ENCODE results near the gene DLGAP5. TPM values are rescaled to one million over a fixed set of nuclear protein-coding genes. Genes with fewer than 3 reads are reported as not detected.

Gene DLGAP5
- total RNA-seq, 1 experiment from 2014 or later = 118 TPM

DNA sequence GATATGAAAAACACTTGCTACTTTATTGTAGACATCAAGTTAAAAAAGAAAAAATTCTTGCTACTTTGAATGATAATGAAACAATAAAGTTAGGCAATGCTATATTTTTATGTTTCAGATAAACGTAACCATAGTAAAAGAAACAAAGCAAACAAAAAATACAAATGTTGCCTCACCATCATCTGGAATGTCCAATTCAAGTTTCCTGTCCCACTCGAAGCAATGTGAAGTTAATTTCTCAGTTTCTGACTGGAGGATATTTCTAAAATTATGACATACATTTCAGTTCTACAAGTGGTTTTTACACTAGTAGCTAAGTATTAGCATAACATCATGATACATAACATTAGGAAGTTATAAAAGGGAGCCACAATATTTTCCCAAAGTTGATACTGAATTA is 20.9 kb downstream of the DLGAP5 start:
- H3K27me3 ChIP-seq (ENCODE audit: insufficient read depth, low read length) = no peaks in the 10 kb centered on the region
- H3K79me1 ChIP-seq (ENCODE audit: insufficient read depth, low read depth, low read length, poor library complexity, severe bottlenecking) = no peaks in the 10 kb centered on the region
- H3K18ac ChIP-seq (ENCODE audit: insufficient read length, low read depth, low read length) = no peak overlapping the region
- H4K5ac ChIP-seq (ENCODE audit: insufficient read length, low read depth, low read length) = no peak overlapping the region
- Mint-ChIP-seq H3K27ac (no peak overlapping the region), H3K4me3 (no peak overlapping the region), H3K4me1 (no peaks in the 10 kb centered on the region), H3K9me3 (no peaks in the 10 kb centered on the region), H3K36me3 (ENCODE audit: insufficient read depth in 1 of 3, low read depth in 3 of 3) (peaks cover 32 to 74% (median 71%) of the 10 kb centered on the region in 3 experiments; a peak in 6 of 7 replicates), H3K27me3 (ENCODE audit: low read depth) (no peaks in the 10 kb centered on the region)
- no peaks in the 10 kb centered on the region for H3K79me2 ChIP-seq (ENCODE audit: insufficient read depth, low read length)
- H2BK15ac ChIP-seq (ENCODE audit: low read depth, low read length) = no peak overlapping the region
- no peak overlapping the region for H3K4me2 ChIP-seq (ENCODE audit: insufficient read depth, insufficient read length, low read length)
- no peaks in the 10 kb centered on the region for H3K23me2 ChIP-seq (ENCODE audit: insufficient read length, low read depth, low read length, poor library complexity, severe bottlenecking)
- TF ChIP-seq, protein P1, sequence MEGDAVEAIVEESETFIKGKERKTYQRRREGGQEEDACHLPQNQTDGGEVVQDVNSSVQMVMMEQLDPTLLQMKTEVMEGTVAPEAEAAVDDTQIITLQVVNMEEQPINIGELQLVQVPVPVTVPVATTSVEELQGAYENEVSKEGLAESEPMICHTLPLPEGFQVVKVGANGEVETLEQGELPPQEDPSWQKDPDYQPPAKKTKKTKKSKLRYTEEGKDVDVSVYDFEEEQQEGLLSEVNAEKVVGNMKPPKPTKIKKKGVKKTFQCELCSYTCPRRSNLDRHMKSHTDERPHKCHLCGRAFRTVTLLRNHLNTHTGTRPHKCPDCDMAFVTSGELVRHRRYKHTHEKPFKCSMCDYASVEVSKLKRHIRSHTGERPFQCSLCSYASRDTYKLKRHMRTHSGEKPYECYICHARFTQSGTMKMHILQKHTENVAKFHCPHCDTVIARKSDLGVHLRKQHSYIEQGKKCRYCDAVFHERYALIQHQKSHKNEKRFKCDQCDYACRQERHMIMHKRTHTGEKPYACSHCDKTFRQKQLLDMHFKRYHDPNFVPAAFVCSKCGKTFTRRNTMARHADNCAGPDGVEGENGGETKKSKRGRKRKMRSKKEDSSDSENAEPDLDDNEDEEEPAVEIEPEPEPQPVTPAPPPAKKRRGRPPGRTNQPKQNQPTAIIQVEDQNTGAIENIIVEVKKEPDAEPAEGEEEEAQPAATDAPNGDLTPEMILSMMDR (conservative IDR thresholded peaks at IDR 0.05) = no peak
- no peaks in the 10 kb centered on the region for H3K9me3 ChIP-seq (ENCODE audit: control insufficient read depth, low read depth, low read length)
- H2AFZ ChIP-seq (ENCODE audit: low read length) = no peak overlapping the region
- no peak overlapping the region for H3K23ac ChIP-seq (ENCODE audit: insufficient read length, low read depth, low read length)
- H4K20me1 ChIP-seq (ENCODE audit: control insufficient read depth, insufficient read depth, insufficient read length) = no peaks in the 10 kb centered on the region
- no peak overlapping the region for H2BK5ac ChIP-seq (ENCODE audit: insufficient read length, low read length)
- H2BK12ac ChIP-seq (ENCODE audit: insufficient read length, low read depth, low read length) = no peak overlapping the region
- no peak overlapping the region for H3K4ac ChIP-seq (ENCODE audit: low read depth, low read length)
- no peak overlapping the region for H3T11ph ChIP-seq (ENCODE audit: low read length)
- no peak overlapping the region for H4K8ac ChIP-seq (replicated peaks; ENCODE audit: insufficient read length, low read depth, low read length)
- no peak overlapping the region for H2BK120ac ChIP-seq (ENCODE audit: low read depth, low read length, poor library complexity, severe bottlenecking)
- no CpG with 5 or more reads among the region's 2 CpGs for WGBS (ENCODE audit: extremely low coverage, insufficient read length, low lambda C conversion rate)
- no peak overlapping the region for H4K91ac ChIP-seq (ENCODE audit: insufficient read length, low read depth, low read length)
- H3K27ac ChIP-seq (ENCODE audit: insufficient read length, low read depth, low read length) = no peak overlapping the region
- DNase-seq = no peak
- no peak overlapping the region for H2BK20ac ChIP-seq (ENCODE audit: low read depth, low read length, poor library complexity, severe bottlenecking)
- H3K4me1 ChIP-seq (ENCODE audit: insufficient read depth, low read length) = no peaks in the 10 kb centered on the region
- H3K9ac ChIP-seq (ENCODE audit: extremely low read depth, insufficient read length, low read length) = no peak overlapping the region
- H2AK5ac ChIP-seq (ENCODE audit: insufficient read length, low read length) = no peak overlapping the region
- no peak overlapping the region for H3K56ac ChIP-seq (ENCODE audit: insufficient read length, low read depth, low read length)
- no peak overlapping the region for H3K14ac ChIP-seq (ENCODE audit: insufficient read depth, low read length)

Measured in H9 (cell line).